Astrocyte (in vitro differentiated cells and primary cell): Measurements from ENCODE around the gene TMOD3.

Experiments used
- EZH2 ChIP-seq: IDR thresholded peaks from 2 replicates; pipeline ENCODE4 v1.6.1; 2012; ENCODE audit warnings: mild to moderate bottlenecking, low read length, inconsistent platforms; ENCODE audit not compliant: insufficient read depth
- TF ChIP-seq, protein P1 (sequence below): IDR thresholded peaks from 2 replicates; pipeline ENCODE4 v1.5.1; 2011; ENCODE audit warnings: low read depth, mild to moderate bottlenecking, inconsistent platforms, low read length, moderate library complexity; ENCODE audit not compliant: insufficient read depth

DNA sequence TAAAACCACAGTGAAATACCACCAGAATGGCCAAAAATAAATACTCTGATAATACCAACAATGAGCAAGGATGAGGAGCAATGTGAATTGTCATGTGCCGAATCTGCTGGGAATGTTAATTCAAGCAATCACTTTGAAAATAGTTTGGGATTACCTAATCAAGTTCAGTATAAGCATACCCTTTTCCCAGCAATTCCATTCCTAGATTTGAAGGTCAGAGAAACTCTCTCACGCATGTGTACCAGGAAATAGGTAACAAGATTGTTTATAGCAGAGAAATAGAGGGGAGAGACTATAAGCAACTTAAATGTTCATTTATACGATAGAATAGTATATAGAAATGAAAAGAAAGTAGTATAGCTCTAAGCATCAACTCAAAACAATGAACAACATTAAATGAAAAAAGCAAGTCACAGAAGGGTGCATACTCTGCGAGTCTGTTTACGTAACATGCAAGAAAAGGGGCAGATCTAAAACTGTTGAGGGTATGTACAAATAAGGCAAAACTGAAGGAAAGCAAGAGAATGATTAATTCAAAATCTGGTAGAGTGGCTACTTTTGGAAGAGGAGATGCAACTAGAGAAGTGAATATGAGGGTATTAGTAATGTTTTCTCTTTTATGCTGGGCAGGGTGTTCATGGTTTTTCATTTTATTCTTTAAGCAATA lies 27.4 kb downstream of the TMOD3 start:
- TF ChIP-seq, protein P1, sequence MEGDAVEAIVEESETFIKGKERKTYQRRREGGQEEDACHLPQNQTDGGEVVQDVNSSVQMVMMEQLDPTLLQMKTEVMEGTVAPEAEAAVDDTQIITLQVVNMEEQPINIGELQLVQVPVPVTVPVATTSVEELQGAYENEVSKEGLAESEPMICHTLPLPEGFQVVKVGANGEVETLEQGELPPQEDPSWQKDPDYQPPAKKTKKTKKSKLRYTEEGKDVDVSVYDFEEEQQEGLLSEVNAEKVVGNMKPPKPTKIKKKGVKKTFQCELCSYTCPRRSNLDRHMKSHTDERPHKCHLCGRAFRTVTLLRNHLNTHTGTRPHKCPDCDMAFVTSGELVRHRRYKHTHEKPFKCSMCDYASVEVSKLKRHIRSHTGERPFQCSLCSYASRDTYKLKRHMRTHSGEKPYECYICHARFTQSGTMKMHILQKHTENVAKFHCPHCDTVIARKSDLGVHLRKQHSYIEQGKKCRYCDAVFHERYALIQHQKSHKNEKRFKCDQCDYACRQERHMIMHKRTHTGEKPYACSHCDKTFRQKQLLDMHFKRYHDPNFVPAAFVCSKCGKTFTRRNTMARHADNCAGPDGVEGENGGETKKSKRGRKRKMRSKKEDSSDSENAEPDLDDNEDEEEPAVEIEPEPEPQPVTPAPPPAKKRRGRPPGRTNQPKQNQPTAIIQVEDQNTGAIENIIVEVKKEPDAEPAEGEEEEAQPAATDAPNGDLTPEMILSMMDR, result no peak
- no peak for TF ChIP-seq EZH2
